Type B pancreatic cell (in vitro differentiated cells): ENCODE results near the gene MRGPRG. TPM values are rescaled to one million over a fixed set of nuclear protein-coding genes. Genes with fewer than 3 reads are reported as not detected.

Source experiments
- DNase-seq: peaks from one replicate; pipeline ENCODE4 v3.0.0; 2021; ENCODE audit warnings: mixed read lengths; ENCODE audit not compliant: unreplicated experiment; ENCODE audit errors: extremely low spot score
- H3K27ac Mint-ChIP-seq: 2 replicates; pipeline ENCODE4 v1.8.0; 2021; ENCODE audit warnings: mild to moderate bottlenecking, mixed read lengths
- H3K27me3 Mint-ChIP-seq: 2 replicates; pipeline ENCODE4 v1.8.0; 2021; ENCODE audit warnings: mixed read lengths
- H3K36me3 Mint-ChIP-seq: 2 replicates; pipeline ENCODE4 v1.8.0; 2021; ENCODE audit warnings: mixed read lengths
- H3K4me1 Mint-ChIP-seq: one replicate; pipeline ENCODE4 v1.8.0; 2021; ENCODE audit warnings: mixed read lengths; ENCODE audit not compliant: unreplicated experiment
- H3K4me3 Mint-ChIP-seq: 2 replicates; pipeline ENCODE4 v1.8.0; 2021; ENCODE audit warnings: mild to moderate bottlenecking, mixed read lengths
- H3K9me3 Mint-ChIP-seq: 2 replicates; pipeline ENCODE4 v1.8.0; 2021; ENCODE audit warnings: mixed read lengths
- CTCF ChIP-seq: fragments of 200-600 bp; sonication (generic); conservative IDR thresholded peaks from 2 replicates; pipeline ENCODE4 v1.5.0; 2021; ENCODE audit warnings: antibody characterized with exemption, mild to moderate bottlenecking
- total RNA-seq: library from RNA; stranded (reverse); gene quantifications from 2 replicates; pipeline ENCODE4 v1.2.1, GENCODE V29; 2021; ENCODE audit warnings: low replicate concordance

MRGPRG gene
- total RNA-seq, 1 donor from 2014 or later, result not detected

DNA sequence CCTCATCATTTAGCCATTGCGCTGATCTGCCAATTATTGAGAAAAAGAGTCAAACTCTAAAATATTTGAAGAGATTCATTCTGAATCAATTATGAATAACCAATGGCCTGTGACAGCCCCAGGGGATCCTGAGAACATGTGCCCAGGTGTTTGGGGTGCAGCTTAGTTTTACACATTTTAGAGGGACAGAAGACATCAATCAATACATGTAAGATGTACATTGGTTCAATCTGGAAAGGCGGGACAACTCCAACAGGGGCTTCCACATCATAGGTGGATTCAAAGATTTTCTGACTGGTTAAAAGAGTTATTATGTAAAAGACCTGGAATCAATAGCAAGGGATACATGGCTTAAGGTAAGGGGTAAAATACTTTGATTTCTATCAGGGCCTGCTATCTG is 18.5 kb upstream of the MRGPRG start:
- TF ChIP-seq CTCF, result no peak
- Mint-ChIP-seq H3K27ac (no peak overlapping the region), H3K27me3 (peaks cover 23% of the 10 kb centered on the region)

DNA sequence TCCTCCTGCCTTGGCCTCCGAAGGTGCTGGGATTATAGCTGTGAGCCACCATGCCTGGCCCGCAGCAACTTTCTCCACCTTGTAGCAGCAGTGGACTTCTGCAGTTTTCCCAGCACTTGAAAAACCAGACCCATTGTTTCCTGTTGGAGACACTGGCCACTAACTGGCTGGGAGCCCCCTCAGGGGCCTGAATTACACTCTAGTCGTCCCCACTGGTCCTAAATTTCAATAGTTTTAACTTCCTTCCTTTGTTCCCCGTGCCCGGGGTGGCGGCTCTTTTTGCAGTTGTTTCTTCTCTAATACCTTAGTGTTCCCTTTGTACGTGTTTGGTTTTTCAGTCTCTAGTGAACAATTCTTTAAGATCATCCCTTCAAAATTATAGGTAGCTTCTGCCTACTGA is 16.2 kb upstream of the MRGPRG start:
- DNase-seq, result no peak
- Mint-ChIP-seq H3K4me1 (no peaks in the 10 kb centered on the region), H3K4me3 (no peak overlapping the region), H3K9me3 (no peaks in the 10 kb centered on the region), H3K27ac (no peak overlapping the region), H3K27me3 (peaks cover 21% of the 10 kb centered on the region), H3K36me3 (no peaks in the 10 kb centered on the region)
- TF ChIP-seq CTCF, result no peak

More for the DNA sequence above, 18.5 kb upstream of the MRGPRG start:
- DNase-seq, result no peak
- H3K4me1 Mint-ChIP-seq, result no peaks in the 10 kb centered on the region
- H3K4me3 Mint-ChIP-seq, result no peak overlapping the region
- H3K9me3 Mint-ChIP-seq, result no peaks in the 10 kb centered on the region
- H3K36me3 Mint-ChIP-seq, result no peaks in the 10 kb centered on the region

- Mint-ChIP-seq H3K4me3 (no peak overlapping the region), H3K9me3 (no peaks in the 10 kb centered on the region), H3K27ac (no peak overlapping the region), H3K4me1 (no peaks in the 10 kb centered on the region), H3K27me3 (peaks cover 21% of the 10 kb centered on the region), H3K36me3 (no peaks in the 10 kb centered on the region)
- TF ChIP-seq CTCF, result no peak
- no peak for DNase-seq
Observed at GRCh38 chr11:3232956-3233355, 14.3 kb upstream of the MRGPRG start.

DNA sequence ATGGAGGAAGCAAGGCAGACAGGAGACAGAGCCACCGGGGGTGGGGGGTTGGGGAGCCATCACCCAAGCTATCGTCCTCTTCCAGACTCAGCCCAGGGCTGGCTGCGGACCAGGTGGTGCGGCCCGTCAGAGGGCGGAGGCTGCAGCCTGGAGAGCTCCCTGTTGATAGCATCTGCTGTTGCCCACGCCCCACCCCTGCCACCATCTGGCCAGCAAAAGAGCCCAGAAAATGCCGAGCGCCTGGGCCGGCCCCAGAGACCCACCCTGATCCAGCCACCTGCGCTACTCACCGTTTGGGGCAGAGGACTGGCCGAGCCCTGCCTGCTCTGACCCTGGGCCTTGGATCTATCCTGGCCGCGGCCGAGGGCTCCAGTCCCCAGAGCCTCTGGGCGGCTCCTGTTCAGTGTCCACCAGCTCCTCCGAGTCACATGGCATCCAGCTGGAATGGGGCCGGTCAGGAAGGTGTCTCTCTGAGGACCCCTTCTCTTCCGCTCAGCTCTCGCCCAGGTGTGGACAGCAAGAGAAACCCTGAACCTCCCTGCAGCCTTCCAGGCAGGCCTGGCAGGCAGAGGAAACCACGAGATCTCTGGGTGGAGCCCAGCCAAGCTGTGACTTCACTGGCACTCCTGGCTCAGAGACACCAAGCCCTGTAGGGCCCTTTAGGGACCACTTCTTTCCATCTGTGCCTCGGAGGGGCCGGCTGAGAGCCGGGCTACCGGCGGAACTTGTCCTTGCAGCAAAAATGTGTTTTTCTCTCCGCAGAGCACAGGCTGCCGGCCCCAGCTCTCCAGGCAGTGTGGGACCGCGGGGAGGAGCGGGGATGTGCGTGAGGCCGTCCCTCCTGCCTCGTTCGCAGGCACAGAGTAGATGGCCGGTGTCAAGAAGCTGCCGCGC is 13.5 kb upstream of the MRGPRG start, which contains the start of gene MRGPRE:
Gene MRGPRE (minus strand): TSS at position 567 of the 894 bp plus-strand sequence. CDS start 3,618 bp downstream, outside the sequence.
- no peak for DNase-seq
- no peak within 1 kb of the TSS for H3K27ac Mint-ChIP-seq
- H3K4me3 Mint-ChIP-seq, result no peak within 1 kb of the TSS
- H3K27me3 Mint-ChIP-seq, result peaks cover 21% of the 10 kb centered on the region
- TF ChIP-seq CTCF, result no peak
- H3K9me3 Mint-ChIP-seq, result no peaks in the 10 kb centered on the region
- H3K4me1 Mint-ChIP-seq, result no peaks in the 10 kb centered on the region
- H3K36me3 Mint-ChIP-seq, result no peaks in the 10 kb centered on the region

GRCh38 chr11:3231550-3231850 is 12.9 kb upstream of the MRGPRG start:
- H3K4me1 Mint-ChIP-seq, result no peaks in the 10 kb centered on the region

More at GRCh38 chr11:3231550-3231850, 12.9 kb upstream of the MRGPRG start:
- H3K9me3 Mint-ChIP-seq, result no peaks in the 10 kb centered on the region
- no peak overlapping the region for H3K4me3 Mint-ChIP-seq
- TF ChIP-seq CTCF, result no peak
- H3K27me3 Mint-ChIP-seq, result peaks cover 23% of the 10 kb centered on the region
- no peak for DNase-seq
- H3K27ac Mint-ChIP-seq, result no peak overlapping the region
- no peaks in the 10 kb centered on the region for H3K36me3 Mint-ChIP-seq
